Endodermal cell (in vitro differentiated cells): ENCODE data around the gene ARNT2. TPM values are rescaled to one million over a fixed set of nuclear protein-coding genes. Genes with fewer than 3 reads are reported as not detected.

Experiments used
- DNase-seq: peaks from one replicate; pipeline ENCODE4 v3.0.0-alpha.2; 2017
- H3K27ac ChIP-seq: 2 replicates; pipeline ENCODE4 v1.5.1; 2013; ENCODE audit warnings: mild to moderate bottlenecking, low read depth, low read length, moderate library complexity
- H3K27me3 ChIP-seq: 2 replicates; pipeline ENCODE4 v1.6.1; 2013; ENCODE audit warnings: mild to moderate bottlenecking, low read length, moderate library complexity; ENCODE audit not compliant: insufficient read depth, control insufficient read depth, poor library complexity, severe bottlenecking
- H3K36me3 ChIP-seq: 2 replicates; pipeline ENCODE4 v1.7.0; 2013; ENCODE audit warnings: mild to moderate bottlenecking, low read length, moderate library complexity; ENCODE audit not compliant: control insufficient read depth, insufficient read depth
- H3K4me1 ChIP-seq: one replicate; pipeline ENCODE4 v1.7.0; 2013; ENCODE audit warnings: low read length; ENCODE audit not compliant: control insufficient read depth, insufficient read depth
- H3K4me3 ChIP-seq: 2 replicates; pipeline ENCODE4 v1.5.1; 2013; ENCODE audit warnings: mild to moderate bottlenecking, low read length, moderate library complexity
- H3K9ac ChIP-seq: 2 replicates; pipeline ENCODE4 v1.6.1; 2013; ENCODE audit warnings: mild to moderate bottlenecking, low read length, moderate library complexity; ENCODE audit not compliant: poor library complexity, severe bottlenecking; ENCODE audit errors: extremely low read depth
- H3K9me3 ChIP-seq: 2 replicates; pipeline ENCODE4 v1.6.1; 2013; ENCODE audit warnings: mild to moderate bottlenecking, low read length, moderate library complexity; ENCODE audit not compliant: control insufficient read depth
- H3K27ac Mint-ChIP-seq: 2 replicates; pipeline ENCODE4 v1.8.0; 2020; ENCODE audit warnings: mixed read lengths
- H3K27me3 Mint-ChIP-seq: 2 replicates; pipeline ENCODE4 v1.8.0; 2021; ENCODE audit warnings: mild to moderate bottlenecking, mixed read lengths; ENCODE audit not compliant: insufficient read depth
- H3K36me3 Mint-ChIP-seq: 2 replicates; pipeline ENCODE4 v1.8.0; 2020; ENCODE audit warnings: low read depth, mixed read lengths
- H3K4me1 Mint-ChIP-seq: 2 replicates; pipeline ENCODE4 v1.8.0; 2020; ENCODE audit warnings: mixed read lengths
- H3K4me3 Mint-ChIP-seq: 2 replicates; pipeline ENCODE4 v1.8.0; 2020; ENCODE audit warnings: mild to moderate bottlenecking, moderate library complexity, mixed read lengths
- H3K9me3 Mint-ChIP-seq: 2 replicates; pipeline ENCODE4 v1.8.0; 2020; ENCODE audit warnings: mild to moderate bottlenecking, mixed read lengths
- WGBS, 2 experiments: methylation state at CpG; one replicate each; pipeline versions ENCODE4 v1.1.5 to v1.1.7; 2013; ENCODE audit warnings: missing lambda C conversion rate in 2 of 2, mixed read lengths in 1 of 2; ENCODE audit not compliant: insufficient coverage in 1 of 2, insufficient read length in 1 of 2; 5-methylcytosine and 5-hydroxymethylcytosine counted together
- total RNA-seq, 2 donors: library from RNA; stranded (reverse); fragmentation: NEBNext Ultra II Directional in 1 of 2; extraction: Animal tissue kit (Norgen Biotek cat#: 25700) in 1 of 2; gene quantifications; 2 replicates in 1 of 2; 3 replicates in 1 of 2; pipeline ENCODE4 v1.2.1, GENCODE V29; 2021
- TF ChIP-seq, protein P1 (sequence below): fragments of 200-600 bp; sonication (generic); conservative IDR thresholded peaks from 2 replicates; pipeline ENCODE4 v1.5.0; 2021; ENCODE audit warnings: antibody characterized with exemption, mild to moderate bottlenecking

The ARNT2 gene
- total RNA-seq, 2 donors from 2014 or later = 8.0 to 15.9 TPM

DNA sequence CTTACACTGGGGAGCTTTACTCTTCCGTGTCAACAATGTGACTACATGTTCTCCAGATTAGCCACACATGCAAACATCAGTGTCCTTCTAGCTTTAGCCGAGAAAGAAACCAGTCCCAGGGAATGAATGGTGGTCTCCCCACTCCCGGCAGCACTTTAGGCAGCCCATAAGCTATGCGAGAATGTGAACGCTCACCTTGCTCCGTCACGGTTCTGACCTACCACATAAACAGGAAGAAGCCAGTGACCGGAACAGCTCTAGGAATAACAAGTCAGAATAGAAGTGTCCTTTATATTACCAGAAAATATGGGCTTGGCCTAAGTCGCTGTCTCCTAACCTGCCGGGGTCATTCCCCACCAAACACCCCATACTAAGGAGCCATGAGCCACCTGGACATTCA lies 192.9 kb downstream of the ARNT2 start:
- peak; percentile 50 for DNase-seq
- Histone ChIP-seq H3K27me3 (no peaks in the 10 kb centered on the region), H3K4me3 (no peak overlapping the region), H3K4me1 (no peaks in the 10 kb centered on the region), H3K9me3 (no peaks in the 10 kb centered on the region), H3K36me3 (no peaks in the 10 kb centered on the region), H3K9ac (no peak overlapping the region), H3K27ac (no peak overlapping the region)
- Mint-ChIP-seq H3K27ac (peak overlapping the region; percentile 23), H3K27me3 (peaks cover 3% of the 10 kb centered on the region), H3K4me1 (no peaks in the 10 kb centered on the region), H3K4me3 (no peak overlapping the region), H3K9me3 (peaks cover 1% of the 10 kb centered on the region), H3K36me3 (no peaks in the 10 kb centered on the region)
- TF ChIP-seq, protein P1, sequence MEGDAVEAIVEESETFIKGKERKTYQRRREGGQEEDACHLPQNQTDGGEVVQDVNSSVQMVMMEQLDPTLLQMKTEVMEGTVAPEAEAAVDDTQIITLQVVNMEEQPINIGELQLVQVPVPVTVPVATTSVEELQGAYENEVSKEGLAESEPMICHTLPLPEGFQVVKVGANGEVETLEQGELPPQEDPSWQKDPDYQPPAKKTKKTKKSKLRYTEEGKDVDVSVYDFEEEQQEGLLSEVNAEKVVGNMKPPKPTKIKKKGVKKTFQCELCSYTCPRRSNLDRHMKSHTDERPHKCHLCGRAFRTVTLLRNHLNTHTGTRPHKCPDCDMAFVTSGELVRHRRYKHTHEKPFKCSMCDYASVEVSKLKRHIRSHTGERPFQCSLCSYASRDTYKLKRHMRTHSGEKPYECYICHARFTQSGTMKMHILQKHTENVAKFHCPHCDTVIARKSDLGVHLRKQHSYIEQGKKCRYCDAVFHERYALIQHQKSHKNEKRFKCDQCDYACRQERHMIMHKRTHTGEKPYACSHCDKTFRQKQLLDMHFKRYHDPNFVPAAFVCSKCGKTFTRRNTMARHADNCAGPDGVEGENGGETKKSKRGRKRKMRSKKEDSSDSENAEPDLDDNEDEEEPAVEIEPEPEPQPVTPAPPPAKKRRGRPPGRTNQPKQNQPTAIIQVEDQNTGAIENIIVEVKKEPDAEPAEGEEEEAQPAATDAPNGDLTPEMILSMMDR = no peak
- 93 to 98% methylated on average over 6 to 10 of the region's 10 CpGs for WGBS, 2 experiments

DNA sequence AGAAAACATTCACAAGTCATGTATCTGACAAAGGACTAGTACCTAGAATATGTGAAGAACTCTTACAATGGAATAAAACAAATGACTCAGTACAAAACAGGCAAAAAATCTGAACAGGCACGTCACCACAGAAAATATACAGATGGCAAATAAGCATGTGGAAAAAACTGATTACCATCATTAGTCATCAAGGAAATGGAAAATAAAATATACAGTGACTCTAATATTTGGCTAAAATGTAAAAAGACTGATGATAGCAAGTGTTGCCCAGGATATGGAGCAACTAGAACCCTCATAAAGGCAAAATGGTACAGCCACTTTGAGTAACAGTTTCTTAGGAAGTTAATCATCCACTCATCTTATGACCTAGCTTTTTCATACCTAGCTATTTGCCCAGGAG lies 195.2 kb downstream of the ARNT2 start:
- H3K4me1 Mint-ChIP-seq = peaks cover 3% of the 10 kb centered on the region
- H3K27me3 Mint-ChIP-seq = peaks cover 3% of the 10 kb centered on the region
- Histone ChIP-seq H3K9me3 (no peaks in the 10 kb centered on the region), H3K27me3 (no peaks in the 10 kb centered on the region), H3K4me1 (no peaks in the 10 kb centered on the region), H3K36me3 (no peaks in the 10 kb centered on the region), H3K9ac (no peak overlapping the region), H3K27ac (no peak overlapping the region), H3K4me3 (no peak overlapping the region)
- H3K27ac Mint-ChIP-seq = no peak overlapping the region
- H3K36me3 Mint-ChIP-seq = no peaks in the 10 kb centered on the region
- no peak for DNase-seq
- 100% methylated on average over 1 of the region's 1 CpG; no CpG with 5 or more reads in 1 of the 2 experiments for WGBS, 2 experiments
- H3K9me3 Mint-ChIP-seq = peaks cover 1% of the 10 kb centered on the region
- no peak overlapping the region for H3K4me3 Mint-ChIP-seq
- TF ChIP-seq, protein P1 = no peak

DNA sequence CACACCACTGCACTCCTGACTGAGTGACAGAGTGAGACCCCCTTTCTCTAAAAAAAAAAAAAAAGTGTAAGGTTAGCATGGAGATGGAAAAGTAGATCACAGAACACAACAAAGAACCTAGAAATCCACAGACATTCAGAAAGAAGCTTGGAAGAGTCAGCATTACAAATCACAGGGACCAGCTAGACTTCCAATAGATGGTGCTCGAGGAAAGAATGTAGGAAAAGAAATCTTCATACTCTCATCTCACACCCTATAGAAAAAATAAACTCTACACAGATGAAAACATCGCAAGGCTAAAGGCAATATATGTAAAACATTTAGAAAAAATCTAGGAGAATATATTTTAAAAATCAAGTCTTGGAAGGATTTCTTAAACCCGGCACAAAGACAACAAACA lies 196.4 kb downstream of the ARNT2 start:
- no peaks in the 10 kb centered on the region for H3K9me3 ChIP-seq
- H3K9ac ChIP-seq = no peak overlapping the region
- Mint-ChIP-seq H3K27ac (no peak overlapping the region), H3K9me3 (peaks cover 1% of the 10 kb centered on the region), H3K36me3 (no peaks in the 10 kb centered on the region), H3K4me1 (peaks cover 15% of the 10 kb centered on the region), H3K4me3 (no peak overlapping the region), H3K27me3 (peaks cover 3% of the 10 kb centered on the region)
- no peaks in the 10 kb centered on the region for H3K36me3 ChIP-seq
- TF ChIP-seq, protein P1 = no peak
- no CpG with 5 or more reads among the region's 3 CpGs for WGBS, 2 experiments
- H3K4me3 ChIP-seq = no peak overlapping the region
- H3K27ac ChIP-seq = no peak overlapping the region
- no peak for DNase-seq
- H3K27me3 ChIP-seq = no peaks in the 10 kb centered on the region
- peaks cover 6% of the 10 kb centered on the region for H3K4me1 ChIP-seq
